BLaER1 (cell line): Measurements from ENCODE around the gene AMDHD2.
A peak's percentile ranks its signal among the peaks of the same experiment; 100 is the strongest.

Experiments used
- H3K27ac ChIP-seq: shearing (Covaris generic); formaldehyde crosslinking; 2 replicates; pipeline ENCODE4 v1.8.1; 2022
- H3K27me3 ChIP-seq: shearing (Covaris generic); formaldehyde crosslinking; 2 replicates; pipeline ENCODE4 v1.8.1; 2022
- H3K36me3 ChIP-seq: shearing (Covaris generic); formaldehyde crosslinking; 2 replicates; pipeline ENCODE4 v1.8.1; 2022
- H3K4me1 ChIP-seq: shearing (Covaris generic); formaldehyde crosslinking; 2 replicates; pipeline ENCODE4 v1.8.1; 2022
- H3K4me2 ChIP-seq: shearing (Covaris generic); formaldehyde crosslinking; 2 replicates; pipeline ENCODE4 v1.8.1; 2022
- H3K4me3 ChIP-seq: shearing (Covaris generic); formaldehyde crosslinking; 2 replicates; pipeline ENCODE4 v1.8.1; 2022
- H3K9ac ChIP-seq: shearing (Covaris generic); formaldehyde crosslinking; 2 replicates; pipeline ENCODE4 v1.8.1; 2022
- H3K9me3 ChIP-seq: shearing (Covaris generic); formaldehyde crosslinking; 2 replicates; pipeline ENCODE4 v1.8.1; 2022
- H4K20me1 ChIP-seq: shearing (Covaris generic); formaldehyde crosslinking; 2 replicates; pipeline ENCODE4 v1.8.1; 2022
- Cebpa-rat ChIP-seq: shearing (Covaris generic); IDR thresholded peaks from 2 replicates; pipeline ENCODE4 v1.8.1; 2022

The AMDHD2 gene

GRCh38 chr16:2490190-2491105 is 29.7 kb upstream of the AMDHD2 start:
- peaks cover 47% of the 10 kb centered on the region for H3K36me3 ChIP-seq
- no peaks in the 10 kb centered on the region for H3K9me3 ChIP-seq
- peaks cover 100% of the 10 kb centered on the region for H4K20me1 ChIP-seq
- H3K4me1 ChIP-seq = peaks cover 34% of the 10 kb centered on the region
- H3K9ac ChIP-seq = no peak overlapping the region
- H3K27me3 ChIP-seq = no peaks in the 10 kb centered on the region
- H3K4me3 ChIP-seq = no peak overlapping the region
- H3K27ac ChIP-seq = no peak overlapping the region
- TF ChIP-seq Cebpa-rat = no peak
- H3K4me2 ChIP-seq = no peak overlapping the region

GRCh38 chr16:2492292-2492691 is 27.9 kb upstream of the AMDHD2 start:
- H3K27ac ChIP-seq = no peak overlapping the region
- no peaks in the 10 kb centered on the region for H3K9me3 ChIP-seq
- H3K9ac ChIP-seq = no peak overlapping the region
- H4K20me1 ChIP-seq = peaks cover 100% of the 10 kb centered on the region
- TF ChIP-seq Cebpa-rat = no peak
- no peak overlapping the region for H3K4me2 ChIP-seq
- no peaks in the 10 kb centered on the region for H3K27me3 ChIP-seq
- no peak overlapping the region for H3K4me3 ChIP-seq
- peaks cover 59% of the 10 kb centered on the region for H3K36me3 ChIP-seq
- peaks cover 34% of the 10 kb centered on the region for H3K4me1 ChIP-seq

- Histone ChIP-seq H3K4me3 (no peak overlapping the region), H3K9ac (no peak overlapping the region), H3K4me1 (peaks cover 35% of the 10 kb centered on the region), H3K36me3 (peaks cover 70% of the 10 kb centered on the region), H3K9me3 (no peaks in the 10 kb centered on the region), H3K27ac (no peak overlapping the region), H4K20me1 (peaks cover 100% of the 10 kb centered on the region), H3K27me3 (no peaks in the 10 kb centered on the region), H3K4me2 (no peak overlapping the region)
- TF ChIP-seq Cebpa-rat = no peak
These were observed 26.6 kb upstream of the AMDHD2 start for GRCh38 chr16:2493605-2494004.

GRCh38 chr16:2494616-2495015 is 25.6 kb upstream of the AMDHD2 start:
- H3K36me3 ChIP-seq = peaks cover 76% of the 10 kb centered on the region
- H3K4me1 ChIP-seq = peaks cover 43% of the 10 kb centered on the region
- no peak overlapping the region for H3K9ac ChIP-seq
- H3K27ac ChIP-seq = no peak overlapping the region
- no peaks in the 10 kb centered on the region for H3K9me3 ChIP-seq
- TF ChIP-seq Cebpa-rat = no peak
- peaks cover 100% of the 10 kb centered on the region for H4K20me1 ChIP-seq
- no peak overlapping the region for H3K4me3 ChIP-seq
- no peaks in the 10 kb centered on the region for H3K27me3 ChIP-seq
- no peak overlapping the region for H3K4me2 ChIP-seq

- Histone ChIP-seq H3K36me3 (peaks cover 76% of the 10 kb centered on the region), H3K27me3 (no peaks in the 10 kb centered on the region), H4K20me1 (peaks cover 100% of the 10 kb centered on the region), H3K4me1 (peaks cover 48% of the 10 kb centered on the region), H3K27ac (no peak overlapping the region), H3K4me3 (no peak overlapping the region), H3K4me2 (no peak overlapping the region), H3K9me3 (no peaks in the 10 kb centered on the region), H3K9ac (no peak overlapping the region)
- no peak for TF ChIP-seq Cebpa-rat
These were observed 25.1 kb upstream of the AMDHD2 start for GRCh38 chr16:2495041-2495440.

- peak overlapping the region; percentile 53; the same call in 1 of the 2 replicates for H3K9ac ChIP-seq
- TF ChIP-seq Cebpa-rat = no peak
- no peaks in the 10 kb centered on the region for H3K9me3 ChIP-seq
- peak overlapping the region; percentile 71; the same call in 1 of the 2 replicates for H3K27ac ChIP-seq
- no peak overlapping the region; the same call in 1 of the 2 replicates for H3K4me3 ChIP-seq
- H3K27me3 ChIP-seq = no peaks in the 10 kb centered on the region
- peak overlapping the region; percentile 65 for H3K4me2 ChIP-seq
- peaks cover 100% of the 10 kb centered on the region for H4K20me1 ChIP-seq
- peaks cover 59% of the 10 kb centered on the region for H3K4me1 ChIP-seq
- peaks cover 74% of the 10 kb centered on the region for H3K36me3 ChIP-seq
These were observed 23.7 kb upstream of the AMDHD2 start for GRCh38 chr16:2496223-2497115.

GRCh38 chr16:2497116-2497630 is 23.0 kb upstream of the AMDHD2 start:
- H4K20me1 ChIP-seq = peaks cover 100% of the 10 kb centered on the region
- peak overlapping the region; percentile 54 for H3K9ac ChIP-seq
- H3K4me3 ChIP-seq = peak overlapping the region; percentile 11; the same call in 1 of the 2 replicates
- no peak for TF ChIP-seq Cebpa-rat
- H3K4me1 ChIP-seq = peaks cover 66% of the 10 kb centered on the region
- no peaks in the 10 kb centered on the region for H3K27me3 ChIP-seq
- H3K27ac ChIP-seq = peak overlapping the region; percentile 71
- H3K9me3 ChIP-seq = no peaks in the 10 kb centered on the region
- H3K36me3 ChIP-seq = peaks cover 74% of the 10 kb centered on the region
- H3K4me2 ChIP-seq = peak overlapping the region; percentile 65

GRCh38 chr16:2497695-2498484 is 22.3 kb upstream of the AMDHD2 start:
- Histone ChIP-seq H3K9me3 (no peaks in the 10 kb centered on the region), H3K4me2 (peak overlapping the region; percentile 65), H3K4me1 (peaks cover 73% of the 10 kb centered on the region), H3K27me3 (no peaks in the 10 kb centered on the region), H3K9ac (peak overlapping the region; percentile 54), H4K20me1 (peaks cover 100% of the 10 kb centered on the region), H3K27ac (peak overlapping the region; percentile 71), H3K4me3 (no peak overlapping the region), H3K36me3 (peaks cover 74% of the 10 kb centered on the region)
- TF ChIP-seq Cebpa-rat = no peak
